Lower leg skin (tissue), 3 donors: Measurements from ENCODE around the gene SEL1L3.

Source experiments
- POLR2A ChIP-seq, 2 donors: fragments of 450-650 bp; IDR thresholded peaks; one replicate each; pipeline ENCODE4 v1.6.1; 2016 to 2017; ENCODE audit warnings: antibody characterized with exemption in 2 of 2, mild to moderate bottlenecking in 1 of 2, moderate library complexity in 1 of 2
- TF ChIP-seq, protein P1 (sequence below), 3 donors: fragments of 450-650 bp; IDR thresholded peaks; one replicate each; pipeline ENCODE4 v1.5.1; 2016; ENCODE audit warnings: antibody characterized with exemption in 3 of 3, mild to moderate bottlenecking in 3 of 3, moderate library complexity in 2 of 3

DNA sequence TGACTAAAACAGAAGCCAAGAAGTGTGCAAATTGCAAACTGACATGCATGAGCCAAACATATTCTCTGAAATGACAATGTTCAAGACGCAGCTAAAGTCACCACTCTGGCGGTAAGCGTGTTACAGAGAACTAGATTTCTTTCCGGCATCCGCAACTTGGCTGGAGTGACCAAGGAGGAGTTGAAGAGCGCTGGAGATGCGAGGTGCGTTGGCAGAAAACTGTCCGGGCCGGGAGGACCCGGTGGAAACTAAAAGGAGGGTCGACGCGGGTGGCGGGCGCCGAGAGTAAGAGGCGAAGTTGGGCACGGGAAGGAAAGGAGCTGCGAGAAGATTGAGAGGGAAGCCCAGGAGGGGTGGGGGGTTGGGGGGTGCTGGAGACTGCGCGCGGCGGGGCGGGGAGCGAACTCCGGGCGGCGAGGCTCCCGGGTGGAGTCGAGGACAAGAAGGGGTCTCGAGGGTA, 807 bp downstream of the SEL1L3 start:
- TF ChIP-seq, protein P1, sequence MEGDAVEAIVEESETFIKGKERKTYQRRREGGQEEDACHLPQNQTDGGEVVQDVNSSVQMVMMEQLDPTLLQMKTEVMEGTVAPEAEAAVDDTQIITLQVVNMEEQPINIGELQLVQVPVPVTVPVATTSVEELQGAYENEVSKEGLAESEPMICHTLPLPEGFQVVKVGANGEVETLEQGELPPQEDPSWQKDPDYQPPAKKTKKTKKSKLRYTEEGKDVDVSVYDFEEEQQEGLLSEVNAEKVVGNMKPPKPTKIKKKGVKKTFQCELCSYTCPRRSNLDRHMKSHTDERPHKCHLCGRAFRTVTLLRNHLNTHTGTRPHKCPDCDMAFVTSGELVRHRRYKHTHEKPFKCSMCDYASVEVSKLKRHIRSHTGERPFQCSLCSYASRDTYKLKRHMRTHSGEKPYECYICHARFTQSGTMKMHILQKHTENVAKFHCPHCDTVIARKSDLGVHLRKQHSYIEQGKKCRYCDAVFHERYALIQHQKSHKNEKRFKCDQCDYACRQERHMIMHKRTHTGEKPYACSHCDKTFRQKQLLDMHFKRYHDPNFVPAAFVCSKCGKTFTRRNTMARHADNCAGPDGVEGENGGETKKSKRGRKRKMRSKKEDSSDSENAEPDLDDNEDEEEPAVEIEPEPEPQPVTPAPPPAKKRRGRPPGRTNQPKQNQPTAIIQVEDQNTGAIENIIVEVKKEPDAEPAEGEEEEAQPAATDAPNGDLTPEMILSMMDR (IDR thresholded peaks at IDR 0.05): no peak
- TF ChIP-seq POLR2A (IDR thresholded peaks at IDR 0.05): no peak
